Uterine smooth muscle cell (primary cell): ENCODE results near the gene REG3A. TPM values are rescaled to one million over a fixed set of nuclear protein-coding genes. Genes with fewer than 3 reads are reported as not detected.

Experiments used
- total RNA-seq: library from RNA; depleted of rRNA; stranded (reverse); fragments of >200 nt; gene quantifications from 2 replicates; pipeline ENCODE4 v1.2.3, GENCODE V29; 2014

REG3A gene
- not detected in 2 replicates for total RNA-seq

GRCh38 chr2:79159653-79160052, at the start of gene REG3A:
Gene REG3A (minus strand): TSS chr2:79159753. CDS start chr2:79159405, 348 bp downstream.

GRCh38 chr2:79120194-79120713, 39.3 kb downstream of the REG3A start, which contains the start of gene REG1A:
Gene REG1A (plus strand): TSS chr2:79120488. CDS start chr2:79120862, 374 bp downstream.

Other genes with a start within 250 kb of the REG3A start
- not detected in 2 replicates for gene REG3G, start 134.1 kb downstream of the REG3A start, total RNA-seq
- gene REG1B, start 71.8 kb downstream of the REG3A start, total RNA-seq, result not detected in 2 replicates
- not detected in 2 replicates for gene REG1A, start 39.3 kb downstream of the REG3A start, total RNA-seq